GM13976 (cell line): ENCODE measurements around the gene SPOP.

Source experiments
- DNase-seq: peaks from one replicate; pipeline ENCODE4 v3.0.0; 2012; ENCODE audit warnings: low spot score
- CTCF ChIP-seq: IDR thresholded peaks from 2 replicates; pipeline ENCODE4 v1.5.1; 2012; ENCODE audit warnings: borderline replicate concordance, mild to moderate bottlenecking; ENCODE audit not compliant: insufficient read depth; ENCODE audit errors: extremely low read depth, missing control alignments, control extremely low read depth
- in situ Hi-C: fragments of 300-500 bp; cut with MboI; formaldehyde crosslinking; loops from one replicate; pipeline ENCODE4 v1.12.0; 2022; ENCODE audit warnings: low sequenced_read_pairs, mixed read lengths, inconsistent platforms; ENCODE audit not compliant: unreplicated experiment

Gene SPOP

GRCh38 chr17:49633250-49633649 lies 44.6 kb downstream of the SPOP start:
- in situ Hi-C loops = no loop called here
- TF ChIP-seq CTCF = no peak
- DNase-seq = no peak

GRCh38 chr17:49632201-49632600 lies 45.7 kb downstream of the SPOP start:
- in situ Hi-C loops = no loop called here
- DNase-seq = no peak
- no peak for TF ChIP-seq CTCF

GRCh38 chr17:49631496-49631895 lies 46.4 kb downstream of the SPOP start:
- TF ChIP-seq CTCF = no peak
- DNase-seq = no peak
- in situ Hi-C loops = no loop called here

- TF ChIP-seq CTCF = no peak
- in situ Hi-C loops = no loop called here
- no peak for DNase-seq
These were observed 47.6 kb downstream of the SPOP start for GRCh38 chr17:49630113-49630900.

- TF ChIP-seq CTCF = no peak
- in situ Hi-C loops = no loop called here
- no peak for DNase-seq
These were observed 48.5 kb downstream of the SPOP start for GRCh38 chr17:49629447-49629846.

- in situ Hi-C loops = no loop called here
- TF ChIP-seq CTCF = no peak
- no peak for DNase-seq
These were observed 53.0 kb downstream of the SPOP start for GRCh38 chr17:49624896-49625295.
